Memory B cell (primary cell): Measurements from ENCODE around the gene YPEL1.
"Not testable (repeated sequence)": the region's sequence is repeated elsewhere in the genome, so short reads cannot be mapped to it uniquely, and the experiment has no call there.

Experiments used
- ATAC-seq: fragments of 150-1000 bp; cut with Tn5 transposase; 2 replicates; pipeline ENCODE4 v1.10.0; 2021; ENCODE audit warnings: low read depth, mild to moderate bottlenecking, moderate library complexity
- DNase-seq, 2 donors: peaks; one replicate each; pipeline ENCODE4 v3.0.0; 2022; ENCODE audit warnings: low spot score in 2 of 2
- H3K27ac Mint-ChIP-seq: one replicate; pipeline ENCODE4 v1.8.0; 2022; ENCODE audit warnings: mild to moderate bottlenecking, moderate library complexity, mixed read lengths
- H3K27me3 Mint-ChIP-seq: one replicate; pipeline ENCODE4 v1.8.0; 2022; ENCODE audit warnings: mixed read lengths
- H3K36me3 Mint-ChIP-seq: one replicate; pipeline ENCODE4 v1.8.0; 2022; ENCODE audit warnings: mild to moderate bottlenecking, mixed read lengths
- H3K4me1 Mint-ChIP-seq: one replicate; pipeline ENCODE4 v1.8.0; 2022; ENCODE audit warnings: mixed read lengths
- H3K4me3 Mint-ChIP-seq: one replicate; pipeline ENCODE4 v1.8.0; 2022; ENCODE audit warnings: mild to moderate bottlenecking, moderate library complexity, mixed read lengths
- H3K9me3 Mint-ChIP-seq: one replicate; pipeline ENCODE4 v1.8.0; 2022; ENCODE audit warnings: mixed read lengths

Gene YPEL1

GRCh38 chr22:21694394-21694793 is 41.2 kb downstream of the YPEL1 start:
- Mint-ChIP-seq H3K27me3 (no peaks in the 10 kb centered on the region), H3K9me3 (no peaks in the 10 kb centered on the region), H3K36me3 (peaks cover 22% of the 10 kb centered on the region), H3K4me1 (peaks cover 5% of the 10 kb centered on the region), H3K27ac (peak overlapping the region; percentile 28), H3K4me3 (no peak overlapping the region)
- DNase-seq (no peak), ATAC-seq (no peak)

- H3K9me3 Mint-ChIP-seq = no peaks in the 10 kb centered on the region
- H3K36me3 Mint-ChIP-seq = peaks cover 22% of the 10 kb centered on the region
- H3K27me3 Mint-ChIP-seq = no peaks in the 10 kb centered on the region
- peaks cover 5% of the 10 kb centered on the region for H3K4me1 Mint-ChIP-seq
- ATAC-seq = no peak
- no peak overlapping the region for H3K27ac Mint-ChIP-seq
- H3K4me3 Mint-ChIP-seq = no peak overlapping the region
- DNase-seq = no peak
Measured at GRCh38 chr22:21693999-21694341, 41.6 kb downstream of the YPEL1 start.

- no peak for ATAC-seq
- peaks cover 8% of the 10 kb centered on the region for H3K4me1 Mint-ChIP-seq
- no peak overlapping the region for H3K27ac Mint-ChIP-seq
- H3K36me3 Mint-ChIP-seq = peaks cover 22% of the 10 kb centered on the region
- DNase-seq = no peak
- no peak overlapping the region for H3K4me3 Mint-ChIP-seq
- H3K27me3 Mint-ChIP-seq = no peaks in the 10 kb centered on the region
- no peaks in the 10 kb centered on the region for H3K9me3 Mint-ChIP-seq
Measured at GRCh38 chr22:21693333-21693998, 42.1 kb downstream of the YPEL1 start.

- not testable (repeated sequence) for H3K27me3 Mint-ChIP-seq, DNase-seq, H3K27ac Mint-ChIP-seq, ATAC-seq, H3K4me3 Mint-ChIP-seq, H3K4me1 Mint-ChIP-seq, H3K9me3 Mint-ChIP-seq
- peaks cover 22% of the 10 kb centered on the region for H3K36me3 Mint-ChIP-seq
Measured at GRCh38 chr22:21692856-21693255, 42.7 kb downstream of the YPEL1 start.

- no peaks in the 10 kb centered on the region for H3K27me3 Mint-ChIP-seq
- H3K27ac Mint-ChIP-seq = no peak overlapping the region
- H3K36me3 Mint-ChIP-seq = peaks cover 19% of the 10 kb centered on the region
- peaks cover 8% of the 10 kb centered on the region for H3K4me1 Mint-ChIP-seq
- DNase-seq (no peak), ATAC-seq (no peak)
- no peaks in the 10 kb centered on the region for H3K9me3 Mint-ChIP-seq
- no peak overlapping the region for H3K4me3 Mint-ChIP-seq
Measured at GRCh38 chr22:21691816-21692215, 43.8 kb downstream of the YPEL1 start.

- H3K4me3 Mint-ChIP-seq = no peak overlapping the region
- DNase-seq = no peak
- ATAC-seq = no peak
- H3K36me3 Mint-ChIP-seq = peaks cover 12% of the 10 kb centered on the region
- H3K27me3 Mint-ChIP-seq = no peaks in the 10 kb centered on the region
- peaks cover 6% of the 10 kb centered on the region for H3K4me1 Mint-ChIP-seq
- peak overlapping the region; percentile 63 for H3K27ac Mint-ChIP-seq
- H3K9me3 Mint-ChIP-seq = no peaks in the 10 kb centered on the region
Measured at GRCh38 chr22:21690401-21690801, 45.2 kb downstream of the YPEL1 start.

- Mint-ChIP-seq H3K36me3 (peaks cover 16% of the 10 kb centered on the region), H3K27ac (peak overlapping the region; percentile 73), H3K27me3 (no peaks in the 10 kb centered on the region), H3K4me3 (no peak overlapping the region), H3K9me3 (no peaks in the 10 kb centered on the region), H3K4me1 (peaks cover 6% of the 10 kb centered on the region)
- DNase-seq (no peak), ATAC-seq (peak; percentile 44)
Measured at GRCh38 chr22:21688706-21689381, 46.8 kb downstream of the YPEL1 start.

- Mint-ChIP-seq H3K4me3 (no peak overlapping the region), H3K9me3 (no peaks in the 10 kb centered on the region), H3K36me3 (peaks cover 18% of the 10 kb centered on the region), H3K27ac (peak overlapping the region; percentile 28), H3K4me1 (peaks cover 6% of the 10 kb centered on the region), H3K27me3 (no peaks in the 10 kb centered on the region)
- DNase-seq = no peak
- peak; percentile 19 for ATAC-seq
Measured at GRCh38 chr22:21688341-21688705, 47.3 kb downstream of the YPEL1 start.

GRCh38 chr22:21687685-21688259 is 47.8 kb downstream of the YPEL1 start:
- no peak overlapping the region for H3K4me3 Mint-ChIP-seq
- no peak for DNase-seq
- H3K9me3 Mint-ChIP-seq = no peaks in the 10 kb centered on the region
- peaks cover 6% of the 10 kb centered on the region for H3K4me1 Mint-ChIP-seq
- peaks cover 16% of the 10 kb centered on the region for H3K36me3 Mint-ChIP-seq
- no peaks in the 10 kb centered on the region for H3K27me3 Mint-ChIP-seq
- ATAC-seq = no peak
- peak overlapping the region; percentile 28 for H3K27ac Mint-ChIP-seq

- Mint-ChIP-seq H3K27me3 (no peaks in the 10 kb centered on the region), H3K27ac (no peak overlapping the region), H3K36me3 (peaks cover 16% of the 10 kb centered on the region), H3K4me1 (peaks cover 6% of the 10 kb centered on the region), H3K9me3 (no peaks in the 10 kb centered on the region), H3K4me3 (no peak overlapping the region)
- ATAC-seq (no peak), DNase-seq (no peak)
Measured at GRCh38 chr22:21686634-21687393, 48.8 kb downstream of the YPEL1 start.

- Mint-ChIP-seq H3K36me3 (peaks cover 14% of the 10 kb centered on the region), H3K27ac (no peak overlapping the region), H3K4me3 (no peak overlapping the region), H3K4me1 (peaks cover 7% of the 10 kb centered on the region), H3K27me3 (no peaks in the 10 kb centered on the region), H3K9me3 (no peaks in the 10 kb centered on the region)
- ATAC-seq (no peak), DNase-seq (no peak)
Measured at GRCh38 chr22:21686193-21686608, 49.4 kb downstream of the YPEL1 start.

- Mint-ChIP-seq H3K9me3 (no peaks in the 10 kb centered on the region), H3K4me3 (no peak overlapping the region), H3K27me3 (no peaks in the 10 kb centered on the region), H3K27ac (no peak overlapping the region), H3K4me1 (peaks cover 5% of the 10 kb centered on the region), H3K36me3 (peaks cover 11% of the 10 kb centered on the region)
- DNase-seq (no peak), ATAC-seq (no peak)
Measured at GRCh38 chr22:21685164-21685513, 50.5 kb downstream of the YPEL1 start.

GRCh38 chr22:21684492-21685163 is 51.0 kb downstream of the YPEL1 start:
- ATAC-seq = no peak
- Mint-ChIP-seq H3K9me3 (no peaks in the 10 kb centered on the region), H3K4me3 (no peak overlapping the region), H3K36me3 (peaks cover 11% of the 10 kb centered on the region), H3K27ac (no peak overlapping the region), H3K4me1 (peaks cover 5% of the 10 kb centered on the region), H3K27me3 (no peaks in the 10 kb centered on the region)
- no peak for DNase-seq

- H3K4me3 Mint-ChIP-seq = no peak overlapping the region
- no peak overlapping the region for H3K27ac Mint-ChIP-seq
- peaks cover 11% of the 10 kb centered on the region for H3K36me3 Mint-ChIP-seq
- ATAC-seq = no peak
- H3K4me1 Mint-ChIP-seq = peaks cover 2% of the 10 kb centered on the region
- H3K9me3 Mint-ChIP-seq = no peaks in the 10 kb centered on the region
- no peak for DNase-seq
- no peaks in the 10 kb centered on the region for H3K27me3 Mint-ChIP-seq
Measured at GRCh38 chr22:21683401-21683811, 52.2 kb downstream of the YPEL1 start.
